ENCODE results near the gene DPH6. TPM values are rescaled to one million over a fixed set of nuclear protein-coding genes. Genes with fewer than 3 reads are reported as not detected.

DPH6 gene
- total and polyA plus RNA-seq, 7 donors = 5.5 to 26.0 (median 18.0) TPM

DNA sequence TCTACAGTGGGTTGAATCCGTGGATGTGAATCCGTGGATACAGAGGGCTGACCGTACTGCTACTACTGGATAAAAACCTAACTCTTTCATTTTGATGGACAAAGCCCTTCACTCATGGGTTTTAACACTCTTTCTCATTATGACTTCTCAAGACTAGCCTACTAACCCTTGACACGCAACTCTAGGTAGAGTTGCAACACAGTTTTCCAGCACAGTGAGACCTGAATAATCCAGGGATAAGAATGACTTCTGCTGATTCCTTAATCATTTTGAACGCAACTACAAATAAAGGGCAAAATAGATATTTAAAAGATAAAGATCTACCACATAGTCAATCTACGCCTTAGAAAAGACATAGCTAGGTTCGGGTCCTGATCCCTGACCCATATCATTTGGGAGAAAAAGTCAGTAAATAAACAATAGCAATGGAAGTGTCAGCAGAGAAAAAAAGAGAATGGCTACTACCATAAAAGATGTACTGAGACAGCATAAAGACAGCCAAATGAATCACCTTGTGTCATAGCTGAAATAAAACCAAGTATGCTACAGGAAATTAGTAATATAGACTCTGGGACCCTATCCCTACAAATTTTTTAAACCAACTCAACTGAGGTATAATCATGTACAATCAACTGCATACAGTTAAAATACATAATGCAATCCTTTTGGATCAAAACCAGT, 87.6 kb downstream of the DPH6 start:
- no peak for ATAC-seq
- intact Hi-C loops (cut with DNase I) = no loop called here
- WGBS, 3 donors = 97% methylated on average over 7 of the region's 7 CpGs

GRCh38 chr15:35455201-35455600, 90.8 kb downstream of the DPH6 start:
- Histone ChIP-seq H3K36me3 (ENCODE audit: insufficient read depth in 1 of 2, low read depth in 1 of 2) (peaks cover 0 to 4% of the 10 kb centered on the region in 2 donors), H3K27ac (no peak overlapping the region), H3K4me3 (no peak overlapping the region), H3K9me3 (no peaks in the 10 kb centered on the region), H3K27me3 (ENCODE audit: insufficient read depth in 3 of 3, low read length in 2 of 3) (no peaks in the 10 kb centered on the region), H3K4me1 (no peaks in the 10 kb centered on the region)
- ATAC-seq = no peak
- intact Hi-C loops (cut with DNase I) = no loop called here
- no peak for DNase-seq
- no peak for TF ChIP-seq CTCF (IDR thresholded peaks at IDR 0.05)

More for the DNA sequence above, 87.6 kb downstream of the DPH6 start:
- no peak for TF ChIP-seq CTCF (IDR thresholded peaks at IDR 0.05)
- Histone ChIP-seq H3K9me3 (no peaks in the 10 kb centered on the region), H3K27ac (no peak overlapping the region), H3K4me3 (no peak overlapping the region), H3K4me1 (no peaks in the 10 kb centered on the region), H3K36me3 (ENCODE audit: insufficient read depth in 1 of 2, low read depth in 1 of 2) (no peaks in the 10 kb centered on the region), H3K27me3 (ENCODE audit: insufficient read depth in 3 of 3, low read length in 2 of 3) (no peaks in the 10 kb centered on the region)
- DNase-seq = no peak

GRCh38 chr15:35450492-35450891, 95.5 kb downstream of the DPH6 start:
- no peak for ATAC-seq
- no peaks in the 10 kb centered on the region for H3K9me3 ChIP-seq
- H3K27ac ChIP-seq = no peak overlapping the region
- no peaks in the 10 kb centered on the region for H3K27me3 ChIP-seq (ENCODE audit: insufficient read depth in 3 of 3, low read length in 2 of 3)
- no peak overlapping the region for H3K4me3 ChIP-seq
- peaks cover 0 to 19% of the 10 kb centered on the region in 2 donors for H3K36me3 ChIP-seq (ENCODE audit: insufficient read depth in 1 of 2, low read depth in 1 of 2)
- intact Hi-C loops (cut with DNase I) = no loop called here
- no peaks in the 10 kb centered on the region for H3K4me1 ChIP-seq
- TF ChIP-seq CTCF (IDR thresholded peaks at IDR 0.05) = no peak
- no peak for DNase-seq
- 85 to 97% (median 96%) methylated on average over 1 of the region's 1 CpG for WGBS, 3 donors

DNA sequence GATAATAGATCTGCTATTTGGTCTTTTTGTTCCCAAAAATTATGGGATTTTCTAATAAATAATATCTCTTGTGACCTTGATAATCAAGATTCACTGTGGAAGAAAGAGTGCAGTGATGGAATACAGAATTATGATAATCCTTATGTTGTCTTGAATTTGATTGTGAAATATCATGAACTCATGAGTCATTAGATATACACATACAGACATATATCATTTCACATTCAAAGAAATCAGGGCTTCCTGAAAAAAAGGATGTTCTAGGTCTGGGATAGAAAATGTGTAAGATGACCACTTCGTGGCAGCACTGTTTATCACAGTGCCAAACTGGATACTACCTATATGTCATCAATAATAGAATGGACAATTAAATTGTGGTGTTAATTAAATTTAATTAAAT, 97.7 kb downstream of the DPH6 start:
- ATAC-seq (no peak), DNase-seq (no peak)
- no peak overlapping the region for H3K27ac ChIP-seq
- H3K9me3 ChIP-seq = no peaks in the 10 kb centered on the region
- WGBS, 3 donors = 91 to 98% (median 92%) methylated on average over 1 of the region's 1 CpG
- TF ChIP-seq CTCF (IDR thresholded peaks at IDR 0.05) = no peak
- no peaks in the 10 kb centered on the region for H3K27me3 ChIP-seq (ENCODE audit: insufficient read depth in 3 of 3, low read length in 2 of 3)
- peaks cover 0 to 19% of the 10 kb centered on the region in 2 donors for H3K36me3 ChIP-seq (ENCODE audit: insufficient read depth in 1 of 2, low read depth in 1 of 2)
- no peak overlapping the region for H3K4me3 ChIP-seq
- H3K4me1 ChIP-seq = no peaks in the 10 kb centered on the region
- intact Hi-C loops (cut with DNase I) = no loop called here

- intact Hi-C loops (cut with DNase I) = loop anchor here (2.0 kb wide), 1 partner anchor 155 kb away; no protein-coding TSS in a partner anchor
- Histone ChIP-seq H3K36me3 (ENCODE audit: insufficient read depth in 1 of 2, low read depth in 1 of 2) (peaks cover 0 to 19% of the 10 kb centered on the region in 2 donors), H3K4me3 (no peak overlapping the region), H3K9me3 (no peaks in the 10 kb centered on the region), H3K27ac (no peak overlapping the region), H3K27me3 (ENCODE audit: insufficient read depth in 3 of 3, low read length in 2 of 3) (no peaks in the 10 kb centered on the region), H3K4me1 (no peaks in the 10 kb centered on the region)
- TF ChIP-seq CTCF (IDR thresholded peaks at IDR 0.05) = no peak
- 70 to 80% (median 70%) methylated on average over 4 of the region's 4 CpGs for WGBS, 3 donors
- ATAC-seq (no peak), DNase-seq (no peak)
These were observed 100.1 kb downstream of the DPH6 start for GRCh38 chr15:35445891-35446290.

All from psoas muscle (tissue), 8 donors.